GM12878 (cell line): Measurements from ENCODE around the gene ZNF385C. TPM values are rescaled to one million over a fixed set of nuclear protein-coding genes. Genes with fewer than 3 reads are reported as not detected.

Experiments used
- ASH2L ChIP-seq: fragments of 300-600, 200-600 bp; sonication (generic); IDR thresholded peaks from 2 replicates; pipeline ENCODE4 v1.6.1; 2017; ENCODE audit warnings: low read depth, mild to moderate bottlenecking, borderline replicate concordance
- CBX3 ChIP-seq: fragments of 200-600 bp; sonication (generic); IDR thresholded peaks from 2 replicates; pipeline ENCODE4 v1.6.1; 2016; ENCODE audit warnings: low read depth, borderline replicate concordance
- ETV6 ChIP-seq, 2 experiments: fragments of 450-650 bp in 1 of 2; IDR thresholded peaks in 1 of 2; conservative IDR thresholded peaks in 1 of 2; 2 replicates each; pipeline ENCODE4 v1.6.1; 2014; ENCODE audit warnings: antibody characterized with exemption in 1 of 2, borderline replicate concordance in 1 of 2, low read depth in 1 of 2, mild to moderate bottlenecking in 1 of 2, moderate library complexity in 1 of 2
- MTA2 ChIP-seq: fragments of 450-650 bp; IDR thresholded peaks from 2 replicates; pipeline ENCODE4 v1.6.1; 2016; ENCODE audit warnings: low read depth, mild to moderate bottlenecking, moderate library complexity
- NBN ChIP-seq: fragments of 450-650 bp; IDR thresholded peaks from 2 replicates; pipeline ENCODE4 v1.6.1; 2016
- PAX8 ChIP-seq: fragments of 450-650 bp; IDR thresholded peaks from 2 replicates; pipeline ENCODE4 v1.6.1; 2017; ENCODE audit warnings: mild to moderate bottlenecking, moderate library complexity
- POLR2A ChIP-seq: IDR thresholded peaks from 2 replicates; pipeline ENCODE4 v1.6.1; 2011; ENCODE audit warnings: low read depth, mild to moderate bottlenecking, low read length
- RUNX3 ChIP-seq: IDR thresholded peaks from 2 replicates; pipeline ENCODE4 v1.6.1; 2012; ENCODE audit warnings: low read length, inconsistent platforms
- SRF ChIP-seq, 2 experiments: IDR thresholded peaks; 2 replicates each; pipeline ENCODE4 v1.6.1; 2011; ENCODE audit warnings: low read depth in 2 of 2, low read length in 2 of 2, mild to moderate bottlenecking in 1 of 2, moderate library complexity in 1 of 2
- polyA plus RNA-seq, 11 experiments: library from polyadenylated mRNA; depleted of rRNA in 4 of 11; unstranded in 6 of 11; stranded (reverse) in 5 of 11; fragments of >200 nt; fragmentation: Nextera tagmentation in 4 of 11; fragmentation: Illumina TruSeq in 1 of 11; extraction: Ambion mirVana in 4 of 11; extraction: Trizol in 1 of 11; gene quantifications; 1 replicate in 1 of 11; 2 replicates in 10 of 11; pipeline versions ENCODE4 v1.2.1 to v1.2.3, GENCODE V29; 2011 to 2016; ENCODE audit warnings: inconsistent platforms in 2 of 11, missing spikeins in 2 of 11, low read depth in 1 of 11
- total RNA-seq, 4 experiments: library from RNA; depleted of rRNA in 3 of 4; stranded (reverse); fragments of >200 nt in 3 of 4; fragmentation: Illumina TruSeq in 1 of 4; extraction: Trizol in 1 of 4; gene quantifications; 2 replicates each; pipeline versions ENCODE4 v1.2.1 to v1.2.3, GENCODE V29; 2013 to 2021
- TF ChIP-seq, protein P1 (sequence below): fragments of 450-650 bp; formaldehyde crosslinking; IDR thresholded peaks from 2 replicates; pipeline ENCODE4 v1.5.0; 2022; ENCODE audit warnings: mild to moderate bottlenecking, missing genetic modification characterization
- TF ChIP-seq, protein P2 (sequence below): fragments of 450-650 bp; IDR thresholded peaks from 2 replicates; pipeline ENCODE4 v1.6.1; 2017; ENCODE audit warnings: antibody characterized with exemption, mild to moderate bottlenecking, moderate library complexity
- TF ChIP-seq, protein P3 (sequence below): IDR thresholded peaks from 2 replicates; pipeline ENCODE4 v1.6.1; 2011; ENCODE audit warnings: borderline replicate concordance, low read depth, mild to moderate bottlenecking, moderate library complexity, mixed read lengths, low read length; ENCODE audit not compliant: insufficient read depth; ENCODE audit errors: extremely low read length
- TF ChIP-seq, protein P4 (sequence below): IDR thresholded peaks from 2 replicates; pipeline ENCODE4 v1.6.1; 2012; ENCODE audit warnings: low read depth, low read length, improper control_type of control experiment

ZNF385C gene
- total and polyA plus RNA-seq, 10 of the 15 experiments (the other 5 are each of a cell fraction or from before 2014, with no cell fraction given), result 0.06 to 0.20 (median 0.07) TPM; not detected in 5

- TF ChIP-seq, protein P1, sequence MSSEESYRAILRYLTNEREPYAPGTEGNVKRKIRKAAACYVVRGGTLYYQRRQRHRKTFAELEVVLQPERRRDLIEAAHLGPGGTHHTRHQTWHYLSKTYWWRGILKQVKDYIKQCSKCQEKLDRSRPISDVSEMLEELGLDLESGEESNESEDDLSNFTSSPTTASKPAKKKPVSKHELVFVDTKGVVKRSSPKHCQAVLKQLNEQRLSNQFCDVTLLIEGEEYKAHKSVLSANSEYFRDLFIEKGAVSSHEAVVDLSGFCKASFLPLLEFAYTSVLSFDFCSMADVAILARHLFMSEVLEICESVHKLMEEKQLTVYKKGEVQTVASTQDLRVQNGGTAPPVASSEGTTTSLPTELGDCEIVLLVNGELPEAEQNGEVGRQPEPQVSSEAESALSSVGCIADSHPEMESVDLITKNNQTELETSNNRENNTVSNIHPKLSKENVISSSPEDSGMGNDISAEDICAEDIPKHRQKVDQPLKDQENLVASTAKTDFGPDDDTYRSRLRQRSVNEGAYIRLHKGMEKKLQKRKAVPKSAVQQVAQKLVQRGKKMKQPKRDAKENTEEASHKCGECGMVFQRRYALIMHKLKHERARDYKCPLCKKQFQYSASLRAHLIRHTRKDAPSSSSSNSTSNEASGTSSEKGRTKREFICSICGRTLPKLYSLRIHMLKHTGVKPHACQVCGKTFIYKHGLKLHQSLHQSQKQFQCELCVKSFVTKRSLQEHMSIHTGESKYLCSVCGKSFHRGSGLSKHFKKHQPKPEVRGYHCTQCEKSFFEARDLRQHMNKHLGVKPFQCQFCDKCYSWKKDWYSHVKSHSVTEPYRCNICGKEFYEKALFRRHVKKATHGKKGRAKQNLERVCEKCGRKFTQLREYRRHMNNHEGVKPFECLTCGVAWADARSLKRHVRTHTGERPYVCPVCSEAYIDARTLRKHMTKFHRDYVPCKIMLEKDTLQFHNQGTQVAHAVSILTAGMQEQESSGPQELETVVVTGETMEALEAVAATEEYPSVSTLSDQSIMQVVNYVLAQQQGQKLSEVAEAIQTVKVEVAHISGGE, result no peak
- no peak for TF ChIP-seq SRF (IDR thresholded peaks at IDR 0.05; ENCODE audit: low read depth in 2 of 2, low read length in 2 of 2)
- no peak for TF ChIP-seq POLR2A
- TF ChIP-seq ASH2L, result no peak
- TF ChIP-seq, protein P2, sequence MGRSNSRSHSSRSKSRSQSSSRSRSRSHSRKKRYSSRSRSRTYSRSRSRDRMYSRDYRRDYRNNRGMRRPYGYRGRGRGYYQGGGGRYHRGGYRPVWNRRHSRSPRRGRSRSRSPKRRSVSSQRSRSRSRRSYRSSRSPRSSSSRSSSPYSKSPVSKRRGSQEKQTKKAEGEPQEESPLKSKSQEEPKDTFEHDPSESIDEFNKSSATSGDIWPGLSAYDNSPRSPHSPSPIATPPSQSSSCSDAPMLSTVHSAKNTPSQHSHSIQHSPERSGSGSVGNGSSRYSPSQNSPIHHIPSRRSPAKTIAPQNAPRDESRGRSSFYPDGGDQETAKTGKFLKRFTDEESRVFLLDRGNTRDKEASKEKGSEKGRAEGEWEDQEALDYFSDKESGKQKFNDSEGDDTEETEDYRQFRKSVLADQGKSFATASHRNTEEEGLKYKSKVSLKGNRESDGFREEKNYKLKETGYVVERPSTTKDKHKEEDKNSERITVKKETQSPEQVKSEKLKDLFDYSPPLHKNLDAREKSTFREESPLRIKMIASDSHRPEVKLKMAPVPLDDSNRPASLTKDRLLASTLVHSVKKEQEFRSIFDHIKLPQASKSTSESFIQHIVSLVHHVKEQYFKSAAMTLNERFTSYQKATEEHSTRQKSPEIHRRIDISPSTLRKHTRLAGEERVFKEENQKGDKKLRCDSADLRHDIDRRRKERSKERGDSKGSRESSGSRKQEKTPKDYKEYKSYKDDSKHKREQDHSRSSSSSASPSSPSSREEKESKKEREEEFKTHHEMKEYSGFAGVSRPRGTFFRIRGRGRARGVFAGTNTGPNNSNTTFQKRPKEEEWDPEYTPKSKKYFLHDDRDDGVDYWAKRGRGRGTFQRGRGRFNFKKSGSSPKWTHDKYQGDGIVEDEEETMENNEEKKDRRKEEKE, result no peak
- TF ChIP-seq RUNX3, result 0 out of 2 replicates have a peak, but pooled peaks have one; percentile 16
- TF ChIP-seq CBX3, result no peak
- no peak for TF ChIP-seq ETV6 (conservative IDR thresholded peaks at IDR 0.05 in 1 of 2, IDR thresholded peaks at IDR 0.05 in 1 of 2; ENCODE audit: borderline replicate concordance in 1 of 2, low read depth in 1 of 2)
- no peak for TF ChIP-seq PAX8
- TF ChIP-seq, protein P3, sequence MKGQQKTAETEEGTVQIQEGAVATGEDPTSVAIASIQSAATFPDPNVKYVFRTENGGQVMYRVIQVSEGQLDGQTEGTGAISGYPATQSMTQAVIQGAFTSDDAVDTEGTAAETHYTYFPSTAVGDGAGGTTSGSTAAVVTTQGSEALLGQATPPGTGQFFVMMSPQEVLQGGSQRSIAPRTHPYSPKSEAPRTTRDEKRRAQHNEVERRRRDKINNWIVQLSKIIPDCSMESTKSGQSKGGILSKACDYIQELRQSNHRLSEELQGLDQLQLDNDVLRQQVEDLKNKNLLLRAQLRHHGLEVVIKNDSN, result no peak
- TF ChIP-seq, protein P4, sequence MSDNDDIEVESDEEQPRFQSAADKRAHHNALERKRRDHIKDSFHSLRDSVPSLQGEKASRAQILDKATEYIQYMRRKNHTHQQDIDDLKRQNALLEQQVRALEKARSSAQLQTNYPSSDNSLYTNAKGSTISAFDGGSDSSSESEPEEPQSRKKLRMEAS, result no peak
- TF ChIP-seq MTA2, result no peak
- no peak for TF ChIP-seq NBN
- TF ChIP-seq, all 136 proteins: peak for 8
These were observed 30.7 kb downstream of the ZNF385C start (continued) for GRCh38 chr17:42067371-42068091.
